ENCODE measurements around the gene DLG5.
A peak's percentile ranks its signal among the peaks of the same experiment; 100 is the strongest.

DLG5 gene

GRCh38 chr10:77756319-77757232 is 170.0 kb downstream of the DLG5 start:
- peak; percentile 56 for DNase-seq

GRCh38 chr10:77746047-77746707 is 180.4 kb downstream of the DLG5 start:
- no peak for DNase-seq

- no peak for DNase-seq
Observed at GRCh38 chr10:77744245-77744644, 182.3 kb downstream of the DLG5 start.

GRCh38 chr10:77742172-77742571 is 184.4 kb downstream of the DLG5 start:
- DNase-seq: no peak

- no peak for DNase-seq
Observed at GRCh38 chr10:77741746-77742145, 184.8 kb downstream of the DLG5 start.
